ENCODE measurements around the gene SERINC2. TPM values are rescaled to one million over a fixed set of nuclear protein-coding genes. Genes with fewer than 3 reads are reported as not detected.

The SERINC2 gene
- total RNA-seq, 1 experiment from 2014 or later, result 50.1 TPM

DNA sequence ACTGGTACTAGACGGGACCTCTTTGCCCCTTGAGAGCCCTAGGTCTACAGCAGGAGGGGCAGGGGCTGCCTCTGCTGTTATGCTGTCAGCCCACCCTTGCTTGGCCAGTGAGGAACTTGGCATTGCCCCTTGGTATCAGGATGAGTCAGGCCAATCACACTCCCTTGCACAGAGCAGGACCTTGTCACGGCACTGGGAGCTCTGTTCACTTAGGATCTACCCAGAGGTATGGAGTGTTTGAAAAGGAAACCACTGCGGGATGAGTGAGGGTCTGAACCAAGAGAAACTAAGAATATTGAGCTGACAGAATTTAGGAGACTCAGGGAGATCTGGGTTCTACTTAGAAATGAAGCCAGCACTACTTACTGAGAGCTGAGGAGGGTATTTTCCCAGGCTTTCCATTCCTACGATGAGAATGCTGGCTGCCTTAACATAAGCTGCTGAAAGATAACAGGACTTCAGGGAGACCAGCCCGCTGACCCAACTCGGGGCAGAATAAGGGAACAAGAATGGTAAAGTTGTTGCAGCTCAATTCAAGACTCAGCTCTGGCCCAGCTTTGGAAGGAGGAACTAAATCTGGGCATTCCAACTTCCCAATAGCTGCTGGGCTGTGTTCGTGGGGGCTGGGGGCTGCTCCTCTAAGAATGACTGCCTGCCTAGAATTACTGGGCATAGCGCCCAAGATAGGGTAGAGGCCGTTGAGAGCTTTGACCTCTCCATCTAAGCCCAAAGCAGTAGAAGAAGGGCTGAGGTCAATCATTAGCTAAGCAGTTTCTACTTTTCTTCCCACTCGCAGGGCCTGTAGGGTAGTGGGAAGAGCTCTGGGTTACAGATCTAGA, 41.7 kb upstream of the SERINC2 start:
- H2AFZ ChIP-seq (ENCODE audit: low read depth, low read length, poor library complexity, severe bottlenecking), result no peak overlapping the region
- no peak overlapping the region for H3K27ac ChIP-seq (ENCODE audit: low read depth, low read length)
- DNase-seq (ENCODE audit: low read depth, low spot score) (no peak), ATAC-seq (no peak)
- 0 out of 4 replicates have a peak, but pooled peaks cover 0 to 6% of the 10 kb centered on the region in 2 experiments for H3K4me1 ChIP-seq (ENCODE audit: control insufficient read depth in 1 of 2, insufficient read depth in 2 of 2, low read length in 2 of 2)
- H3K4me3 ChIP-seq (replicated peaks in 1 of 2; ENCODE audit: low read depth in 1 of 2, low read length in 2 of 2), result no peak overlapping the region
- H3K79me2 ChIP-seq (ENCODE audit: insufficient read depth, low read length), result no peaks in the 10 kb centered on the region
- no TSS peak for BruUV-seq (replicated peaks)
- ChIA-PET POLR2A (interaction anchor here (0.6 kb wide), 1 partner anchor 190 kb away, joined by 3 read pairs; no protein-coding TSS in a partner anchor), CTCF (no interaction called here), RAD21 (ENCODE audit: low non-redundant PET in 1 of 2, low total read pairs in 2 of 2, uncharacterized antibody in 2 of 2, unreplicated experiment in 2 of 2) (no interaction called here)
- H3K36me3 ChIP-seq (ENCODE audit: control insufficient read depth in 1 of 2, insufficient read depth in 2 of 2, low read length in 2 of 2), result no peaks in the 10 kb centered on the region
- H3K9ac ChIP-seq (ENCODE audit: low read length), result no peak overlapping the region
- intact Hi-C loops (cut with micrococcal nuclease), result no loop called here
- no peaks in the 10 kb centered on the region for H3K27me3 ChIP-seq (ENCODE audit: insufficient read depth, low read length)
- no peak overlapping the region for H3K4me2 ChIP-seq (ENCODE audit: low read length)
- no peaks in the 10 kb centered on the region for H3K9me3 ChIP-seq (ENCODE audit: control insufficient read depth in 1 of 2, insufficient read depth in 1 of 2, low read depth in 1 of 2, low read length in 2 of 2)
- TF ChIP-seq, protein P1, sequence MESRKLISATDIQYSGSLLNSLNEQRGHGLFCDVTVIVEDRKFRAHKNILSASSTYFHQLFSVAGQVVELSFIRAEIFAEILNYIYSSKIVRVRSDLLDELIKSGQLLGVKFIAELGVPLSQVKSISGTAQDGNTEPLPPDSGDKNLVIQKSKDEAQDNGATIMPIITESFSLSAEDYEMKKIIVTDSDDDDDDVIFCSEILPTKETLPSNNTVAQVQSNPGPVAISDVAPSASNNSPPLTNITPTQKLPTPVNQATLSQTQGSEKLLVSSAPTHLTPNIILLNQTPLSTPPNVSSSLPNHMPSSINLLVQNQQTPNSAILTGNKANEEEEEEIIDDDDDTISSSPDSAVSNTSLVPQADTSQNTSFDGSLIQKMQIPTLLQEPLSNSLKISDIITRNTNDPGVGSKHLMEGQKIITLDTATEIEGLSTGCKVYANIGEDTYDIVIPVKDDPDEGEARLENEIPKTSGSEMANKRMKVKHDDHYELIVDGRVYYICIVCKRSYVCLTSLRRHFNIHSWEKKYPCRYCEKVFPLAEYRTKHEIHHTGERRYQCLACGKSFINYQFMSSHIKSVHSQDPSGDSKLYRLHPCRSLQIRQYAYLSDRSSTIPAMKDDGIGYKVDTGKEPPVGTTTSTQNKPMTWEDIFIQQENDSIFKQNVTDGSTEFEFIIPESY (IDR thresholded peaks at IDR 0.05; ENCODE audit: extremely low read depth, insufficient replicate concordance, low read length), result no peak
- no peak for TF ChIP-seq SP1 (IDR thresholded peaks at IDR 0.05; ENCODE audit: low read depth)
- no peak for TF ChIP-seq SIN3A (IDR thresholded peaks at IDR 0.05; ENCODE audit: low read depth)
- TF ChIP-seq ZNF274 (IDR thresholded peaks at IDR 0.05; ENCODE audit: low read depth, low read length), result no peak
- TF ChIP-seq MAX (IDR thresholded peaks at IDR 0.05), result no peak
- no peak for TF ChIP-seq YY1 (IDR thresholded peaks at IDR 0.05; ENCODE audit: extremely low read depth, insufficient replicate concordance, low read depth, low read length)
- TF ChIP-seq ZFX (IDR thresholded peaks at IDR 0.05), result no peak
- no peak for TF ChIP-seq TCF7L2 (IDR thresholded peaks at IDR 0.05; ENCODE audit: borderline replicate concordance, extremely low read depth, insufficient read depth, insufficient read length)
- TF ChIP-seq EGR1 (IDR thresholded peaks at IDR 0.05; ENCODE audit: low read depth), result no peak
- no peak for TF ChIP-seq EZH2phosphoT487 (IDR thresholded peaks at IDR 0.05; ENCODE audit: borderline replicate concordance)
- TF ChIP-seq JUND (IDR thresholded peaks at IDR 0.05), result no peak
- no peak for TF ChIP-seq CEBPB (IDR thresholded peaks at IDR 0.05; ENCODE audit: low read depth)
- no peak for TF ChIP-seq POLR2AphosphoS5 (IDR thresholded peaks at IDR 0.05; ENCODE audit: low read depth, low read length)
- TF ChIP-seq ELF1 (IDR thresholded peaks at IDR 0.05; ENCODE audit: borderline replicate concordance, low read depth), result no peak
- TF ChIP-seq ATF3 (IDR thresholded peaks at IDR 0.05), result no peak
- TF ChIP-seq RAD21 (IDR thresholded peaks at IDR 0.05; ENCODE audit: low read depth), result no peak
- H4K20me1 ChIP-seq (ENCODE audit: insufficient read depth), result no peaks in the 10 kb centered on the region
- no peaks in the 10 kb centered on the region for H3K9me2 ChIP-seq (ENCODE audit: insufficient read depth)

Measured in HCT116 (cell line).